GM19467 (cell line): ENCODE results near the gene RHCG.

ENCODE experiments used
- ATAC-seq: cut with Tn5 transposase; IDR thresholded peaks from one replicate; pipeline ENCODE4 v1.9.1; 2021; ENCODE audit warnings: mild to moderate bottlenecking, moderate library complexity; ENCODE audit not compliant: unreplicated experiment

Gene RHCG

GRCh38 chr15:89446255-89446891 lies 50.0 kb downstream of the RHCG start:
- ATAC-seq = no peak

- no peak for ATAC-seq
These were observed 50.9 kb downstream of the RHCG start for GRCh38 chr15:89445518-89445917.

- ATAC-seq = no peak
These were observed 51.9 kb downstream of the RHCG start for GRCh38 chr15:89444241-89445225.

- ATAC-seq = no peak
These were observed 52.8 kb downstream of the RHCG start for GRCh38 chr15:89443581-89443980.

- no peak for ATAC-seq
These were observed 53.6 kb downstream of the RHCG start for GRCh38 chr15:89442671-89443307.

GRCh38 chr15:89442155-89442554 lies 54.2 kb downstream of the RHCG start:
- no peak for ATAC-seq

- ATAC-seq = peak; percentile 96
These were observed 55.0 kb downstream of the RHCG start for GRCh38 chr15:89441295-89441812.

- ATAC-seq = no peak
These were observed 56.6 kb downstream of the RHCG start for GRCh38 chr15:89439764-89440163.

- no peak for ATAC-seq
These were observed 59.6 kb downstream of the RHCG start for GRCh38 chr15:89436560-89437311.

- no peak for ATAC-seq
These were observed 61.0 kb downstream of the RHCG start for GRCh38 chr15:89435362-89435761.

GRCh38 chr15:89433686-89434085 lies 62.7 kb downstream of the RHCG start:
- ATAC-seq = no peak

GRCh38 chr15:89430530-89431341 lies 65.6 kb downstream of the RHCG start:
- peak; percentile 80 for ATAC-seq

GRCh38 chr15:89429986-89430385 lies 66.4 kb downstream of the RHCG start:
- ATAC-seq = no peak

- ATAC-seq = no peak
These were observed 67.4 kb downstream of the RHCG start for GRCh38 chr15:89429023-89429422.

- ATAC-seq = no peak
These were observed 68.1 kb downstream of the RHCG start for GRCh38 chr15:89428246-89428645.

GRCh38 chr15:89426500-89426899 lies 69.9 kb downstream of the RHCG start:
- no peak for ATAC-seq

GRCh38 chr15:89423981-89424380 lies 72.4 kb downstream of the RHCG start:
- no peak for ATAC-seq
